ENCODE results near the gene PJVK.

DNA sequence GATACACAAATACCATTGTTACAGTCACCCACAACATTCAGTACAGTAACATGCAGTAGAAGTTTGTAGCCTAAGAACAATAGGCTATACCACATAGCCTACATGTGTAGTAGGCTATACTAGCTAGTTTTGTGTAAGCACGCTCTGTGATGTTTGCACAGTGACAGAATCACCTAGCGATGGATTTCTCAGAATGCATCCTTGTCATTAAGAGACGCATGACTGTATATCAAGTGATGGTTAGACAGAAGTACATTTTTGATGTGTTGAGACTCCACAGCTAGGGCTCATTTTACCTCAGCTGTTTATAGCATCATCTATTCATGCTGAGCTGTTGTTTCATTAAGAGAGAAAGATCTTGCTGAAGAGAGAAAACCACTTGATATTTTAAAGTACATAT lies 48.5 kb downstream of the PJVK start:
- TF ChIP-seq POLR2A (IDR thresholded peaks at IDR 0.05), result no peak
- TF ChIP-seq, protein P1, sequence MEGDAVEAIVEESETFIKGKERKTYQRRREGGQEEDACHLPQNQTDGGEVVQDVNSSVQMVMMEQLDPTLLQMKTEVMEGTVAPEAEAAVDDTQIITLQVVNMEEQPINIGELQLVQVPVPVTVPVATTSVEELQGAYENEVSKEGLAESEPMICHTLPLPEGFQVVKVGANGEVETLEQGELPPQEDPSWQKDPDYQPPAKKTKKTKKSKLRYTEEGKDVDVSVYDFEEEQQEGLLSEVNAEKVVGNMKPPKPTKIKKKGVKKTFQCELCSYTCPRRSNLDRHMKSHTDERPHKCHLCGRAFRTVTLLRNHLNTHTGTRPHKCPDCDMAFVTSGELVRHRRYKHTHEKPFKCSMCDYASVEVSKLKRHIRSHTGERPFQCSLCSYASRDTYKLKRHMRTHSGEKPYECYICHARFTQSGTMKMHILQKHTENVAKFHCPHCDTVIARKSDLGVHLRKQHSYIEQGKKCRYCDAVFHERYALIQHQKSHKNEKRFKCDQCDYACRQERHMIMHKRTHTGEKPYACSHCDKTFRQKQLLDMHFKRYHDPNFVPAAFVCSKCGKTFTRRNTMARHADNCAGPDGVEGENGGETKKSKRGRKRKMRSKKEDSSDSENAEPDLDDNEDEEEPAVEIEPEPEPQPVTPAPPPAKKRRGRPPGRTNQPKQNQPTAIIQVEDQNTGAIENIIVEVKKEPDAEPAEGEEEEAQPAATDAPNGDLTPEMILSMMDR (IDR thresholded peaks at IDR 0.05), result no peak

Data from lower leg skin (tissue), 3 donors.